Suprapubic skin (tissue), 4 donors: ENCODE results near the gene RILPL2. TPM values are rescaled to one million over a fixed set of nuclear protein-coding genes. Genes with fewer than 3 reads are reported as not detected.

Experiments used
- DNase-seq, 2 donors: peaks; one replicate each; pipeline ENCODE4 v3.0.0-alpha.2; 2019; ENCODE audit warnings: low spot score in 2 of 2
- H3K27ac ChIP-seq: fragments of 200-600 bp; sonication (generic); one replicate; pipeline ENCODE4 v1.5.1; 2019
- H3K27me3 ChIP-seq: fragments of 200-600 bp; sonication (generic); one replicate; pipeline ENCODE4 v1.5.1; 2019
- H3K36me3 ChIP-seq: fragments of 200-600 bp; sonication (generic); one replicate; pipeline ENCODE4 v1.5.1; 2019
- H3K4me1 ChIP-seq: fragments of 200-600 bp; sonication (generic); one replicate; pipeline ENCODE4 v1.5.1; 2019
- H3K4me3 ChIP-seq: fragments of 200-600 bp; sonication (generic); one replicate; pipeline ENCODE4 v1.5.1; 2019; ENCODE audit warnings: mild to moderate bottlenecking
- H3K9me3 ChIP-seq: fragments of 200-600 bp; sonication (generic); one replicate; pipeline ENCODE4 v1.5.1; 2019
- EP300 ChIP-seq: sonication (generic); formaldehyde crosslinking; IDR thresholded peaks from one replicate; pipeline ENCODE4 v1.6.1; 2017; ENCODE audit warnings: antibody characterized with exemption
- POLR2A ChIP-seq, 2 donors: fragments of 450-650 bp; IDR thresholded peaks; one replicate each; pipeline ENCODE4 v1.6.1; 2017; ENCODE audit warnings: antibody characterized with exemption in 2 of 2, mild to moderate bottlenecking in 2 of 2, moderate library complexity in 2 of 2
- POLR2AphosphoS5 ChIP-seq, 3 donors: sonication (generic); formaldehyde crosslinking; IDR thresholded peaks; one replicate each; pipeline ENCODE4 v1.6.1; 2017; ENCODE audit warnings: antibody characterized with exemption in 3 of 3
- WGBS: methylation state at CpG from one replicate; pipeline ENCODE4 v1.1.5; 2018; 5-methylcytosine and 5-hydroxymethylcytosine counted together
- total RNA-seq, 4 donors: library from RNA; depleted of rRNA; stranded (reverse); fragments of >200 nt; gene quantifications; one replicate each; pipeline ENCODE4 v1.1.0, GENCODE V29; 2016
- TF ChIP-seq, protein P1 (sequence below), 2 donors: fragments of 200-600 bp in 1 of 2; fragments of 450-650 bp in 1 of 2; sonication (generic) in 1 of 2; IDR thresholded peaks; one replicate each; pipeline ENCODE4 v1.5.1; 2016 to 2019; ENCODE audit warnings: antibody characterized with exemption in 2 of 2, mild to moderate bottlenecking in 1 of 2, moderate library complexity in 1 of 2

The RILPL2 gene
- total RNA-seq, 4 donors from 2014 or later = 3.2 to 6.1 (median 4.3) TPM

DNA sequence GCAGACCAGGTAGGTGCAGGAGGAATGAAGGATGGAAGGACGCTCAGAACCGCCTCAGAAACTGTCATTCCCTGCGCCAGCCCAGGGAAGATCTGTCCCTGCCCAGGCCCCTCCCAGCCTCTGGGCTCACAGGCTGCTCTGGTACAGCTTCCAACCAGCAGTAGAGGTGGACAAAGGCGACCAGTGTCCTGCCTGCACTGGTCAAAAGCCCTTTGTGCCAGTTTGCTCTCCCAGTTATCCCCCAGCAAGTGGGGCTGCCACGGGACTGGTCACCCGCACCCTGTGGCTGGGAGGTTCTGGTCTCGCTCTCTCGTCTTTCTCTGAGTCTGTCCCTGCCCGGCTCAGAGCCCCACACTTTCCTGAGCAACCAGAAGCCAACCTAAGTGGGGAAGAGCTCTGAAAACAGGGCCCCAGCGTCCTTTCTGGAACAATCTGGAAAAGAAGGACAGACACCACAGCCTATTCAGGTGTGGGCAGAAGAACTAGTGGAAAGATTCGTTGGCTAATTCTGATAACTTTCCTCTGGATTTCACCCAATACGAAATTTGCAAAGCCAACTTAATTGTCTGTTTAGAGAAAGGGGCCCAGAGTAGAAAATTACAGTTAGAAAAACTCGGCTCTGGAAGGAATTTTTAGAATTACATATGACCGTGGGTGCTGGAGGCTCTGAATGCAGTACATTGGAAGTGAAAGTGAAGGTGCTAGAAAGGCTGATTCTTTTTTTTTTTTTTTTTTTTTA, 43.1 kb upstream of the RILPL2 start:
- Histone ChIP-seq H3K36me3 (peaks cover 34% of the 10 kb centered on the region), H3K4me1 (peaks cover 8% of the 10 kb centered on the region), H3K27me3 (no peaks in the 10 kb centered on the region), H3K4me3 (no peak overlapping the region), H3K9me3 (no peaks in the 10 kb centered on the region), H3K27ac (peak overlapping the region; percentile 23)
- no peak for DNase-seq
- WGBS = 71% methylated on average over 13 of the region's 14 CpGs
- no peak for TF ChIP-seq POLR2A (IDR thresholded peaks at IDR 0.05)
- no peak for TF ChIP-seq EP300
- TF ChIP-seq, protein P1, sequence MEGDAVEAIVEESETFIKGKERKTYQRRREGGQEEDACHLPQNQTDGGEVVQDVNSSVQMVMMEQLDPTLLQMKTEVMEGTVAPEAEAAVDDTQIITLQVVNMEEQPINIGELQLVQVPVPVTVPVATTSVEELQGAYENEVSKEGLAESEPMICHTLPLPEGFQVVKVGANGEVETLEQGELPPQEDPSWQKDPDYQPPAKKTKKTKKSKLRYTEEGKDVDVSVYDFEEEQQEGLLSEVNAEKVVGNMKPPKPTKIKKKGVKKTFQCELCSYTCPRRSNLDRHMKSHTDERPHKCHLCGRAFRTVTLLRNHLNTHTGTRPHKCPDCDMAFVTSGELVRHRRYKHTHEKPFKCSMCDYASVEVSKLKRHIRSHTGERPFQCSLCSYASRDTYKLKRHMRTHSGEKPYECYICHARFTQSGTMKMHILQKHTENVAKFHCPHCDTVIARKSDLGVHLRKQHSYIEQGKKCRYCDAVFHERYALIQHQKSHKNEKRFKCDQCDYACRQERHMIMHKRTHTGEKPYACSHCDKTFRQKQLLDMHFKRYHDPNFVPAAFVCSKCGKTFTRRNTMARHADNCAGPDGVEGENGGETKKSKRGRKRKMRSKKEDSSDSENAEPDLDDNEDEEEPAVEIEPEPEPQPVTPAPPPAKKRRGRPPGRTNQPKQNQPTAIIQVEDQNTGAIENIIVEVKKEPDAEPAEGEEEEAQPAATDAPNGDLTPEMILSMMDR (IDR thresholded peaks at IDR 0.05) = no peak

DNA sequence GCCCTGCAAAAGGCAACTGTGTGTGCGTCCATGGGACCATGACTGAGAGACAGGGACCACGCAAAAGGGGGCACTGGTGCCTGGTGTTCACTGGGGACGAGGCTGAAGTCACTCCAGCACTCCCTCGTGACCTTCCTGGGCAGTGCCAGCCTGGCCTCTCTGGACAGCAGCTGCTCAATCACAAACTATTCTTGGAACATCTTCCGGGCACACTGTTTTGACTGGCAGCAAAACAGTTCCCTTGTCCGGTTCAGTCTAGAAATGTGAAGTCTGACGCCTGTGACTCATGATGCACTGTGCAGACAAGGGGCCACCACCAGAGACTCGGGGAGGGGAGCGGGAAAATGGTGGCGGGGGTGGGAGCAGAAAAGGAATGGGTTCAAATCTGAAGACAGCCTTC, 42.3 kb upstream of the RILPL2 start:
- WGBS = 86% methylated on average over 10 of the region's 10 CpGs
- DNase-seq = no peak
- TF ChIP-seq POLR2AphosphoS5 (IDR thresholded peaks at IDR 0.05) (no peak), POLR2A (IDR thresholded peaks at IDR 0.05) (no peak), EP300 (no peak)
- TF ChIP-seq, protein P1 (IDR thresholded peaks at IDR 0.05) = no peak
- Histone ChIP-seq H3K4me3 (no peak overlapping the region), H3K27ac (peak overlapping the region; percentile 17), H3K27me3 (no peaks in the 10 kb centered on the region), H3K36me3 (peaks cover 37% of the 10 kb centered on the region), H3K9me3 (no peaks in the 10 kb centered on the region), H3K4me1 (peaks cover 8% of the 10 kb centered on the region)

DNA sequence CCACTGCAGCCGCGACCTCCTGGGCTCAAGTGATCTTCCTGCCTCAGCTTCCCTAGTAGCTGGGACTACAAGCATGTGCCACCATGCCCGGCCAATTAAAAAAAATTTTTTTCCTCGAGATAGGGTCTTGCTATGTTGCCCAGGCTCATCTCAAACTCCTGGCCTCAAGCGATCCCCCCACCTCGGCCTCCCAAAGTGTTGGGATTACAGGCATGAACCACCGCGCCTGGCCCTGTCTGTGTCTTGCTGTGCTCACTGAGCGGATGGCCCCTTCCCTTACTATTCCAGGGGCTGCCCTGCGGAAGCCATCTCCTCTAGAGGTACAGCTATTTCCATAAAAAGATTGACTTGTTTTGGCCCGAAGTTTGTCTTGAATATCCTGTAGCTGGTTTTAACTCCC, 41.6 kb upstream of the RILPL2 start:
- no peaks in the 10 kb centered on the region for H3K9me3 ChIP-seq
- H3K4me3 ChIP-seq = no peak overlapping the region
- peak overlapping the region; percentile 17 for H3K27ac ChIP-seq
- DNase-seq = no peak
- H3K4me1 ChIP-seq = peaks cover 8% of the 10 kb centered on the region
- TF ChIP-seq, protein P1 (IDR thresholded peaks at IDR 0.05) = no peak
- TF ChIP-seq POLR2AphosphoS5 (IDR thresholded peaks at IDR 0.05) = no peak
- TF ChIP-seq EP300 = no peak
- no peak for TF ChIP-seq POLR2A (IDR thresholded peaks at IDR 0.05)
- H3K36me3 ChIP-seq = peaks cover 30% of the 10 kb centered on the region
- H3K27me3 ChIP-seq = no peaks in the 10 kb centered on the region
- 90% methylated on average over 11 of the region's 11 CpGs for WGBS

DNA sequence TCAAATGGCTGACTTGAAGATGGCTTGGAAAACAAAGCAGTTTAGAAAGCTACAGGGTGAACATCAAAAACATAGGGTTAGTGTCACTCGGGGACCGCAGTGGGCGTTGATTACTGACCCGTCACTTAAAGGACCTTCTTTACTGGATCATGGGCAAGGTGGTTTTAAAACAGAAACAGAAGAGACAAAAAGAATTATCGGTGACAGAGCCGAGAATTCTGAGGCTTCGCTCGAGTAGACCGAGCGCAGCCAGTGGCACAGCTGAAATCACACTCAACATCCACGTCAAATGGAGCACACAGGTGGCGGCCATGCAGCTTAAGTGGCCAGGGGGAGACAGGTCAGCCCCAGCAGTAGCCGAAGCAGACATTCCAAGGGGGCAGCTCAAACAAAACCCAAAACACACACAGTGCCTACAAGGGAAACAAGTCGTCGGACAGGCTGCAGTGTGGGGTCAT, 38.8 kb upstream of the RILPL2 start:
- no peak for TF ChIP-seq EP300
- TF ChIP-seq, protein P1 (IDR thresholded peaks at IDR 0.05) = no peak
- TF ChIP-seq POLR2A (IDR thresholded peaks at IDR 0.05) = no peak
- TF ChIP-seq POLR2AphosphoS5 (IDR thresholded peaks at IDR 0.05) = no peak
- Histone ChIP-seq H3K4me3 (no peak overlapping the region), H3K27me3 (no peaks in the 10 kb centered on the region), H3K27ac (no peak overlapping the region), H3K4me1 (peaks cover 8% of the 10 kb centered on the region), H3K9me3 (no peaks in the 10 kb centered on the region), H3K36me3 (peaks cover 49% of the 10 kb centered on the region)
- no peak for DNase-seq
- 87% methylated on average over 15 of the region's 15 CpGs for WGBS

DNA sequence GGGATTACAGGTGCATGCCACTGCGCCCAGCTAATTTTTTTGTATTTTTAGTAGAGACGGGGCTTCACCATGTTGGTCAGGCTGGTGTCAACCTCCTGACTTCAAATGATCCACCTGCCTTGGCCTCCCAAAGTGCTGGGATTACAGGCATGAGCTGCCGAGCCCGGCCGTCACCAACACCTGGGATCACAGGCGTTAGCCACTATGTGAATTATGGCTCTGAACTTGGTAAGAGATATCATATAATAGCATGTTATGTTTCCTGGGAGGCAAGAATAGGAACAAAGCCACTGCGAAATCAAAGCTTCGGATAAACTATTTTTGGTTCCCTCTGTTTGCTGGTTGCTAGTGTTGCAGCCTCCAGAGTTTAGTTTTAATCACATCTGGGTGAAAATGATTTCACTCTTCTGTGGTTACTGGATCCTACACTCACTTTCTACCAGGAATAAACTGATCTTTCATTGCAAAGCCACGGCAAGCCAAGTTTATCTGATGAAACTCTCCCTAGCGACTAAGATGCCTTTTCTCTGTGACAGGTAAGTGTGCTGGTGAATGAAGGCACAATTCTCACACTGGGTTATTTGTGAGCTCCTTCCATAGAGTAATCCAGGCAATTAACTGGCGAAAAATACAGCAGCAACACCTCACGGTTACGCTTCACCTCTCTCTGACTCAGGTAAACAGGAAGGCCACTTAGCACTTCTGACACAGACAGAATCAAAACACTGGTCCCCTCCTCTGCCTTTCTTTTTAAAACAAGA, 38.2 kb upstream of the RILPL2 start:
- DNase-seq = no peak
- Histone ChIP-seq H3K9me3 (no peaks in the 10 kb centered on the region), H3K4me3 (no peak overlapping the region), H3K27ac (no peak overlapping the region), H3K4me1 (peaks cover 6% of the 10 kb centered on the region), H3K36me3 (peaks cover 50% of the 10 kb centered on the region), H3K27me3 (no peaks in the 10 kb centered on the region)
- 79% methylated on average over 13 of the region's 13 CpGs for WGBS
- TF ChIP-seq, protein P1 (IDR thresholded peaks at IDR 0.05) = no peak
- TF ChIP-seq POLR2A (IDR thresholded peaks at IDR 0.05) (no peak), POLR2AphosphoS5 (IDR thresholded peaks at IDR 0.05) (no peak), EP300 (no peak)
